ENCODE results near the gene PES1. TPM values are rescaled to one million over a fixed set of nuclear protein-coding genes. Genes with fewer than 3 reads are reported as not detected.

PES1 gene
- total RNA-seq, 1 experiment from 2014 or later, result 111 TPM

DNA sequence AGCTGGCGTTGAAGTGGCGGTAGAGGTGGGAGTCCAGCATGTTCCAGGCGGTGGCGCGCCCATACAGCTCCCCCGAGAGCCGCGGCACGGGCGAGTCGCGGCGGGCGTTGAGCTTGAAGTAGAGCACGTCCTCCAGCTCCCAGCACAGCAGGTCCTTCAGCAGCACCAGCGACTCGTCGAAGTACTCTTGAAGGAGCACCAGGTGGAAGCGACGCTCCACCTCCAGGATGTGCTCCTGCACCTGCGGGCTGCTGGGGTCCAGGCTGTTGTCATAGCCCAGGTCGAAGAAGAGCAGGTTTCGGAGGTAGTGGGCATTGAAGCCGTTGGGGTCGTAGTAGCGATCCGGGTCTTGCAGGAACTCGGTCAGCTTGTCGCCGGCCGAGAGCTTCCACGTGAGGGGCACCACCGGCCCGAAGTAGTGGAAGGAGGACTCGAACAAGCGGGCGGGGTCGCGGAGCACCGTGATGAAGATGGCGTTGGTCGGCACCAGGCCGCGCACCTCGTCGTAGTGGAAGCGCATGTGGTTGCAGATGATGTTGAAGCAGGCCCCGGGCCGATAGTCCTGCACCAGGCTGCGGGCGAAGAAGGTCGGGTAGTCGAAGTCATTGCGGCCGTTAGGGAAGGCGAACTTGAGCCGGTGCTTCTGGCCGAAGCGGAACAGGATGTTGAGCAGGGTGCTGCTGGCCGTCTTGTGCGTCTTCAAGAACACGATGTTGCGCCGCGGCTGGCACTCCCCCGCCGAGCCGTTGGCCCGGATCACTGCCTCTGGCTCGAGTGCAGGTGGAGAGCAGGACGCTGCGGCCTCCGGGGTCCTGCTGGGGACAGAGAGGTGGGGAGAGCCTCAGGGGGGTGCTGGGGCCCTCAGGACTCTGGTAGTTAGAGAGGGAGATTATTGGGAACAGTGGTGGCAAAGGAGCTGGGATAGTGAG is 36.2 kb downstream of the PES1 start:
- BruUV-seq (replicated peaks), result no TSS peak
- DNase-seq (ENCODE audit: low read depth, low spot score) (no peak), ATAC-seq (no peak)
- TF ChIP-seq, protein P1, sequence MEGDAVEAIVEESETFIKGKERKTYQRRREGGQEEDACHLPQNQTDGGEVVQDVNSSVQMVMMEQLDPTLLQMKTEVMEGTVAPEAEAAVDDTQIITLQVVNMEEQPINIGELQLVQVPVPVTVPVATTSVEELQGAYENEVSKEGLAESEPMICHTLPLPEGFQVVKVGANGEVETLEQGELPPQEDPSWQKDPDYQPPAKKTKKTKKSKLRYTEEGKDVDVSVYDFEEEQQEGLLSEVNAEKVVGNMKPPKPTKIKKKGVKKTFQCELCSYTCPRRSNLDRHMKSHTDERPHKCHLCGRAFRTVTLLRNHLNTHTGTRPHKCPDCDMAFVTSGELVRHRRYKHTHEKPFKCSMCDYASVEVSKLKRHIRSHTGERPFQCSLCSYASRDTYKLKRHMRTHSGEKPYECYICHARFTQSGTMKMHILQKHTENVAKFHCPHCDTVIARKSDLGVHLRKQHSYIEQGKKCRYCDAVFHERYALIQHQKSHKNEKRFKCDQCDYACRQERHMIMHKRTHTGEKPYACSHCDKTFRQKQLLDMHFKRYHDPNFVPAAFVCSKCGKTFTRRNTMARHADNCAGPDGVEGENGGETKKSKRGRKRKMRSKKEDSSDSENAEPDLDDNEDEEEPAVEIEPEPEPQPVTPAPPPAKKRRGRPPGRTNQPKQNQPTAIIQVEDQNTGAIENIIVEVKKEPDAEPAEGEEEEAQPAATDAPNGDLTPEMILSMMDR (IDR thresholded peaks at IDR 0.05), result no peak
- TF ChIP-seq SIN3A (IDR thresholded peaks at IDR 0.05; ENCODE audit: borderline replicate concordance, insufficient read depth, low read depth, low read length) (no peak), POLR2AphosphoS5 (IDR thresholded peaks at IDR 0.05; ENCODE audit: low read depth, low read length) (no peak), TCF7L2 (IDR thresholded peaks at IDR 0.05; ENCODE audit: low read depth, low read length) (no peak)
- TF ChIP-seq, protein P2, sequence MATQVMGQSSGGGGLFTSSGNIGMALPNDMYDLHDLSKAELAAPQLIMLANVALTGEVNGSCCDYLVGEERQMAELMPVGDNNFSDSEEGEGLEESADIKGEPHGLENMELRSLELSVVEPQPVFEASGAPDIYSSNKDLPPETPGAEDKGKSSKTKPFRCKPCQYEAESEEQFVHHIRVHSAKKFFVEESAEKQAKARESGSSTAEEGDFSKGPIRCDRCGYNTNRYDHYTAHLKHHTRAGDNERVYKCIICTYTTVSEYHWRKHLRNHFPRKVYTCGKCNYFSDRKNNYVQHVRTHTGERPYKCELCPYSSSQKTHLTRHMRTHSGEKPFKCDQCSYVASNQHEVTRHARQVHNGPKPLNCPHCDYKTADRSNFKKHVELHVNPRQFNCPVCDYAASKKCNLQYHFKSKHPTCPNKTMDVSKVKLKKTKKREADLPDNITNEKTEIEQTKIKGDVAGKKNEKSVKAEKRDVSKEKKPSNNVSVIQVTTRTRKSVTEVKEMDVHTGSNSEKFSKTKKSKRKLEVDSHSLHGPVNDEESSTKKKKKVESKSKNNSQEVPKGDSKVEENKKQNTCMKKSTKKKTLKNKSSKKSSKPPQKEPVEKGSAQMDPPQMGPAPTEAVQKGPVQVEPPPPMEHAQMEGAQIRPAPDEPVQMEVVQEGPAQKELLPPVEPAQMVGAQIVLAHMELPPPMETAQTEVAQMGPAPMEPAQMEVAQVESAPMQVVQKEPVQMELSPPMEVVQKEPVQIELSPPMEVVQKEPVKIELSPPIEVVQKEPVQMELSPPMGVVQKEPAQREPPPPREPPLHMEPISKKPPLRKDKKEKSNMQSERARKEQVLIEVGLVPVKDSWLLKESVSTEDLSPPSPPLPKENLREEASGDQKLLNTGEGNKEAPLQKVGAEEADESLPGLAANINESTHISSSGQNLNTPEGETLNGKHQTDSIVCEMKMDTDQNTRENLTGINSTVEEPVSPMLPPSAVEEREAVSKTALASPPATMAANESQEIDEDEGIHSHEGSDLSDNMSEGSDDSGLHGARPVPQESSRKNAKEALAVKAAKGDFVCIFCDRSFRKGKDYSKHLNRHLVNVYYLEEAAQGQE (IDR thresholded peaks at IDR 0.05; ENCODE audit: insufficient read depth in 1 of 2, low read depth in 2 of 2, low read length in 1 of 2), result no peak
- Histone ChIP-seq H3K9me3 (ENCODE audit: control insufficient read depth, insufficient read depth, low read depth, low read length) (no peaks in the 10 kb centered on the region), H3K27me3 (ENCODE audit: control insufficient read depth, insufficient read depth, low read length) (no peaks in the 10 kb centered on the region), H3K4me3 (ENCODE audit: low read depth in 2 of 2, low read length in 2 of 2) (no peak overlapping the region), H3K4me1 (ENCODE audit: control insufficient read depth, insufficient read depth, low read length) (no peaks in the 10 kb centered on the region), H3K36me3 (ENCODE audit: control insufficient read depth, insufficient read depth, low read length) (no peaks in the 10 kb centered on the region), H3K27ac (ENCODE audit: low read length) (no peak overlapping the region)
- in situ Hi-C loops (cut with HindIII; ENCODE audit: low pct_unique_long_range_greater_than_20kb, low sequenced_read_pairs) (no loop called here), intact Hi-C loops (cut with micrococcal nuclease; ENCODE audit: unreplicated experiment) (no loop called here)
- ChIA-PET POLR2A (no interaction called here), CTCF (no interaction called here)

DNA sequence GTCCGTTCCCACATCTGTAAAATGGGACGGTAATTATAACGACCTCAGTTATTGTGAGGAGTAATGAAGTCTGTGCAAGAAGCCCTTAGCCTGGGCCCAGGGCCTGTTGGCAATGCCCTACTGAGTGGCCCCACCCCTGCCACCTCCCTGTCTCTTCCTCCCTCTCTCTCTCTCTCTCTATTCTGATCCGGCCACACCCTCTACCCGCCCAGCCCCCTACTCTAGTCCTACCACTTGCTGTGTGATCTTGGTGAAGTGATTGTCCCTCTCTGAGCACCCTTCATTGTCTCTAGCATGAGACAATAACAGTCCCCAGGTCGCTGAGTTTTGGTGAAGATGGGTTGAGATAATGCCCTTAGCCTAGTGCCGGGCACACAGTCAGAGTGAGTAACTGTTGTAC is 37.7 kb downstream of the PES1 start:
- DNase-seq (ENCODE audit: low read depth, low spot score) (no peak), ATAC-seq (no peak)
- TF ChIP-seq, protein P1 (IDR thresholded peaks at IDR 0.05), result no peak
- TF ChIP-seq, protein P2 (IDR thresholded peaks at IDR 0.05; ENCODE audit: insufficient read depth in 1 of 2, low read depth in 2 of 2, low read length in 1 of 2), result no peak
- TF ChIP-seq TCF7L2 (IDR thresholded peaks at IDR 0.05; ENCODE audit: low read depth, low read length), result no peak
- no peak for TF ChIP-seq SIN3A (IDR thresholded peaks at IDR 0.05; ENCODE audit: borderline replicate concordance, insufficient read depth, low read depth, low read length)
- in situ Hi-C loops (cut with HindIII; ENCODE audit: low pct_unique_long_range_greater_than_20kb, low sequenced_read_pairs) (no loop called here), intact Hi-C loops (cut with micrococcal nuclease; ENCODE audit: unreplicated experiment) (no loop called here)
- H3K27ac ChIP-seq (ENCODE audit: low read length), result no peak overlapping the region
- H3K36me3 ChIP-seq (ENCODE audit: control insufficient read depth, insufficient read depth, low read length), result no peaks in the 10 kb centered on the region
- no TSS peak for BruUV-seq (replicated peaks)
- ChIA-PET CTCF (no interaction called here), POLR2A (no interaction called here)
- no peaks in the 10 kb centered on the region for H3K4me1 ChIP-seq (ENCODE audit: control insufficient read depth, insufficient read depth, low read length)
- no peaks in the 10 kb centered on the region for H3K27me3 ChIP-seq (ENCODE audit: control insufficient read depth, insufficient read depth, low read length)
- no peaks in the 10 kb centered on the region for H3K9me3 ChIP-seq (ENCODE audit: control insufficient read depth, insufficient read depth, low read depth, low read length)
- H3K4me3 ChIP-seq (ENCODE audit: low read depth in 2 of 2, low read length in 2 of 2), result no peak overlapping the region
